GM12875 (cell line): ENCODE results near the gene SLC4A7.

Experiments used
- H3K4me3 ChIP-seq: one replicate; pipeline ENCODE4 v1.5.1; 2011; ENCODE audit warnings: low read depth, low read length, control low read depth
- TF ChIP-seq, protein P1 (sequence below): IDR thresholded peaks from 2 replicates; pipeline ENCODE4 v1.5.1; 2011; ENCODE audit warnings: low read depth, mild to moderate bottlenecking, control low read depth, inconsistent platforms, low read length, moderate library complexity, borderline replicate concordance; ENCODE audit not compliant: insufficient read depth

The SLC4A7 gene

DNA sequence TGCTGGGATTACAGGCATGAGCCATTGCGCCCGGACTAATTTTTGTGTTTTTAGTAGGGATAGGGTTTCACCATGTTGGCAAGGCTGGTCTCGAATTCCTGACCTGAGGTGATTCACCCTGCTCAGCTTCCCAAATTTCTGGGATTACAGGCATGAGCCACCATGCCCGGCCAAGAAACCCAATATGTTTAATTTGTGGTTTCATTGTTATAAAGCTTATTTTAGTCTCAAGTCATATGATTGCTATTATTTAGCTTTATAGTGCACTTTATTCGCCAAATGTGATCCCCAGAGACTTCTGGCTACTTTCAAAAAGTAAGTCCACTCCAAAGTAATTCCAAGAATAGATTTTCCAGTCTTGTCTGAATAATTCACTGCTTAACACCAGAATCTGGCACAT is 19.3 kb upstream of the SLC4A7 start:
- TF ChIP-seq, protein P1, sequence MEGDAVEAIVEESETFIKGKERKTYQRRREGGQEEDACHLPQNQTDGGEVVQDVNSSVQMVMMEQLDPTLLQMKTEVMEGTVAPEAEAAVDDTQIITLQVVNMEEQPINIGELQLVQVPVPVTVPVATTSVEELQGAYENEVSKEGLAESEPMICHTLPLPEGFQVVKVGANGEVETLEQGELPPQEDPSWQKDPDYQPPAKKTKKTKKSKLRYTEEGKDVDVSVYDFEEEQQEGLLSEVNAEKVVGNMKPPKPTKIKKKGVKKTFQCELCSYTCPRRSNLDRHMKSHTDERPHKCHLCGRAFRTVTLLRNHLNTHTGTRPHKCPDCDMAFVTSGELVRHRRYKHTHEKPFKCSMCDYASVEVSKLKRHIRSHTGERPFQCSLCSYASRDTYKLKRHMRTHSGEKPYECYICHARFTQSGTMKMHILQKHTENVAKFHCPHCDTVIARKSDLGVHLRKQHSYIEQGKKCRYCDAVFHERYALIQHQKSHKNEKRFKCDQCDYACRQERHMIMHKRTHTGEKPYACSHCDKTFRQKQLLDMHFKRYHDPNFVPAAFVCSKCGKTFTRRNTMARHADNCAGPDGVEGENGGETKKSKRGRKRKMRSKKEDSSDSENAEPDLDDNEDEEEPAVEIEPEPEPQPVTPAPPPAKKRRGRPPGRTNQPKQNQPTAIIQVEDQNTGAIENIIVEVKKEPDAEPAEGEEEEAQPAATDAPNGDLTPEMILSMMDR = no peak
- no peak overlapping the region for H3K4me3 ChIP-seq

DNA sequence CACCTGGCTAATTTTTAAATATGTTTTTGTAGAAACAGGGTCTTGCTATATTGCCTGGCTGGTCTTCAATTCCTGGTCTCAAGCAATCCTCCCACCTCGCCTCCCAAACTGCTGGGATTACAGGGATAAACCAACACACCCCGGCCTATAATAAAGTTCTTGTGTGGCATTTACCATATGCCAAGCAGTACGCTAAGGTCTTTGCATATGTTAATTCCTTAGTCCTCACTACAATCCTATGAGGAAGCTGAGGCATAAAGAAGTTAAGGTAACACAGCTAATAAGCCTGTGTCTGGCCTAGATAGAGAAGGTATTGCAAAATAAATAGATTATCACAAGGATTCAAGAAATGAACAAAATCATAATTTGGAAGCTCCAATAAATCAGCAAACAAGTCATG is 17.6 kb upstream of the SLC4A7 start:
- H3K4me3 ChIP-seq = no peak overlapping the region
- TF ChIP-seq, protein P1 = no peak

DNA sequence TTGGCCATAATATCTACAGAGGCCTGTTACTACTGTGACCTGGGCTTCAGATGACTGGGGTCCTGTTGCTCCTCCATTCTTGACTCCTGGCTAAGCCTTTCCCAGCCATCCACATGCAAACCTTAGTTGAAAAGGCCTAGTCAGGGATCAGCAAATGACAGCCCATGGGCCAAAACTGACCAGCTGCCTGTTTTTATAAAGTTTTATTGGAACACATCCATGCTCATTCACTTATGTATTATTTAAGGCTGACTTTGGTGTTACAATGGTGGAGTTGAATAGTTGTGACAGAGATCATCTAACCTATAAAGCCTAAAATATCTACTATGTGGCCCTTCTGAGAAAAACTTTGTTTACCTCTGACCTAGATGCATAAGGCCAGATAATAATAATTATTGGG is 16.8 kb upstream of the SLC4A7 start:
- no peak overlapping the region for H3K4me3 ChIP-seq
- TF ChIP-seq, protein P1 = no peak

DNA sequence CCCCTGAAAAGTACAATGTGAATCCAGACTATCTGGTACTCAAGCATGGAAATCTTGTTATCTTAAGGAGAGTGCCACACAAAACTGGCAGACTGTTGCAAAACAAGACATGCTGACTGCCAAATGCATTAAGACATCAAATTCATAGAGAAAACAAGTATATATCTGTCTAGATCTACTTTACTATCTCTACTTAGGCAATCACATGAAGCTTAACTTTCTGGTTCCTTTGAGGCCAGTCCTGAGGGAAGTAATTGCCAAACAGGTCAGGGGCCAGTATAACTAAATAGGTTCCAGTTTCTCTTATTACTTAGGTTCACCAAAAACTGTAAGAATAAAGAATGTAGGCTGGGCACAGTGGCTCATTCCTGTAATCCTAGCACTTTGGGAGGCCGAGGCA is 15.9 kb upstream of the SLC4A7 start:
- TF ChIP-seq, protein P1 = no peak
- H3K4me3 ChIP-seq = no peak overlapping the region

DNA sequence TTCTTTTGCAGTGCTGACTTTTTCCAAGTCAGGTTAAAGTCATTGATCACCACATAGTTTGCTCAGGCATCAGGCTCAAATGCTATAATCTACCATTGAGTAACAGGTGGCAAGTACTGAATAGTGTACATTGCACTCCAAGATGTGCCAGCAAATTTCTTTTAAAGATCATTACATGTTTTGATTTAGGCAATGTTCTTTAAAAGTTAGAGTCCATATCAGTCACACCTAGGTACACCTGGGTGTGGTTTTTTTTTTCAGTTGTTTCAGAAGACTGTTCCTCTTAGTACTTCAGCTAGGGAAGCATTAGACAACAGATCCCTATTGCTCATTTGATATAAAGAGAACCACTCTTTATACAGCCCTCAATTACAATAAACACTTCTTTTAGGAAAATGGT is 10.6 kb upstream of the SLC4A7 start:
- H3K4me3 ChIP-seq = no peak overlapping the region
- TF ChIP-seq, protein P1 = no peak

DNA sequence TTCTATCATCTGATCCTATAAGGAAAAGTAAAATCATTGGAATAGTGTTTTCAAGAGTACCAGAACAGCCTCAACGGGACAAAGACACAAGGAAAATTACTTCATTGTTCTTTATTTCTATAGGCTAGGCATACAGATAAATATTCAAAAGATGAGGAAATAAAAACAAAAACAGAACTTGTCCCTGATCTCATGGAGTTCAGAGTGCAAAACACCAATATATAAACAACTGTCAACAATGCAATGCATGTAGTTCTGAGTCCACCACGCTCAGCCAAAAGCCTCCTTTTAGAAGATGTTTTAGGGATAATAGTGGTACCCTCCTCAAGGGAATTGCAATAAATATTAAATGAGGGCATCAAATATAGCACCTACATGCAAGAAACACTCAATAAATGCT is 4.6 kb upstream of the SLC4A7 start:
- TF ChIP-seq, protein P1 = no peak
- no peak overlapping the region for H3K4me3 ChIP-seq

DNA sequence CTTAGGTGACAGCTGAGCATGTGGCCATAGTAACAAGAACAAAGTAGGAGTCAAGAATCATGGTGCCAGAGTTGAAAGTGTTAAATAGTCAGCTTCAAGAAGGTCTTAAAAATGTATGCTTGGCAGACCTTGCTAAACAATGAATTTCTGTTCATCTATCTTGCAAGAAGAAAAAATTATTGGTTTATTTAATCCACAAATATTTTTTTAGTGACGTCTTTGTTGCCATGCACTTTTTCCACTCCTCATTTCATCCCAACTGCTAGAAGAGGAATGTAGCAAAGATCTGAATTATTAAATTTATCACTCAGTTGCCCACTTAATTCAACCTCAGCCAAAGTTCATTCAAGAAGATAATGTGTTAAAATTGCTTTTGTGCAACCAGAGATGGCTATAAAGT is 3.2 kb upstream of the SLC4A7 start:
- no peak overlapping the region for H3K4me3 ChIP-seq
- TF ChIP-seq, protein P1 = no peak
